T-helper 2 cell (primary cell): ENCODE data around the gene MROH2A.

ENCODE experiments used
- DNase-seq, 5 experiments: peaks; one replicate each; pipeline versions ENCODE4 v3.0.0 to v3.0.0-alpha.2; 2012 to 2022

MROH2A gene

DNA sequence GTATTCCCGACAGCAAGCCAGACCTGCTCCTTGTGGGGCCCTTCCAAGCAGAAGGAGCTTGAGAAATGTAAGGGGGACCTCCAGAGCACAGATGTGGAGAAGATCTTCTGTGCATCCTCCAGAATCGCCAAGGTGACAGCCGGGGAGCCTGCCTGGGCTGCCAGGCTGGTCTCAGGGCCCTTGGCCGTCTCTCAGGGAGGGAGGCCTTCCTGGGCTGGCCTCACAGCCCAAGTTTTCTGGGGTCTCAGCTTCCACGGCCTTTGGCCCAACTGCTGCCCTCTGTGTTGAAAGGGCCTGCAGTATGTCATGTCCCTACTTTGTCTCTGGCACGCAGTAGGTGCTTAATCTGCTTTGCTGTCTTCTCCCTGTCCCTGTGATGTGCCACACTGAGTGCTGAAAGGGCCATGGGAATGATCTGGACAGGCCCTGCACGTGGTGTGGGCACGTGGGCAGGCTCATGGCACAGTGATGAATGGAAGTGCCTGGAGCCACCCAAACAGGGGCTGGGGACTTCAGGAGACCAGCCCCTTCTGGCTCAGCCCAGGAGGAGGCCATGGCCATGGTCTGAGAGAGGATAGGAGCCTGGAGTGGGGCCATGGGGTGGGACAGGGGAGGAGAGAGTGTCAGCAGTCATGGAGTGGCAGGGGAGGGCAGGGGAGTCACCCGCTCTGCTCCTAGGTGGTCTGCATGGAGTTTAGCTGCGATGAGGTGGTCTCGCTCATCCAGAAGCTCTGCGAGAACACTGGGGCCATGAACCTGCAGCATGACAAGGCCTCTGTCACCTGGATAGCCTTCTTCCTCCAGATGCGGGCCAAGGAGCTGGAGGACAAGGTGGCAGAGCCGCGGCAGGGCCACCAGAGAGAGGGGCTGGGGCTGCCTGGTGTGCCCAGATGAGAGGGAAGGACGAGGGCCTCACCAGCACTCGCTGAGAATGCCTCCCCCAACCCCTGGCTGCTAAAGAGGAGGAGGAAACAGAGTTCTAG lies 40.8 kb downstream of the MROH2A start:
- no peak for DNase-seq

DNA sequence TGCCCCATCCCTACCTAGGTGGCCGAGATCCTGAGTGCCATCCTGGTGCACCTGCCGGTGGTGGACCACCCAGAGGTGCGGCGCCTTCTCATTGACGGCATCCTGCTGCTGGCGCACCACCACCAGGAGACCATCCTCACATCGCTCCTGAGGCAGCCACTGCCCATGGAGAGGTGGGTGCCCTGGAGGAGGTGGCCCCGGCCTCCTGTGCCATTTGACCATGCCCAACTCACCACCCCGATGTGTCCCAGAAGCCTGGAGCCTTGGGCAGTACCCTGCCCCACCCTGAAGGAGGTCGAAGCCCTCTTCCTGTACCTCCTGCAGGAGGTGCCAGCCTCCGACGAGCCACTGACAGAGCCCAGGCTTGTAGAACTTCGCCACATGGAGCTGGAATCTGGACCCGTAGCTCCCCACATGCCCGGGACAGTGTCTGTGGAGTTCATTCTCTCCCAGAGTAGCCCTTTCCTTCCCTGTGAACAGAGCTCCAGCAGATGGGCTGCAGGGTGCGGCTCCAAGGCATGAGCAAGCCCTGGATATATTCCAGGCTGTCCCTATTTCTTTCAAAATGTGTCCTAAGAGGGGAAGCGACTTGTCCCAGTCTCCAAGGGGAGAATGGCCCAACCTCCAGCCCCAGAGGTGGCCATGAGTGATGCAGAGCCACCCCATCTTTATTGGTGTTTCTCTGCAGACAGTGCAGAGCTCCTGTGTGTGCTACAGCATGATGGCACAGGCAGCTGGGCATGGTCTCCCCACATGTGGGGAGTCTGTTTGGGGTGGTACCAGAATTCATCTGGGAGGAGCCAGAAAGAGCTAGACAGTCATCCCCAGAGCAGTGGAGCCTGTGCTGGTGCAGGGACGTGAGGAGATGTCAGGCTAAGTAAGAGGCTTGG lies 42.0 kb downstream of the MROH2A start:
- DNase-seq: no peak

DNA sequence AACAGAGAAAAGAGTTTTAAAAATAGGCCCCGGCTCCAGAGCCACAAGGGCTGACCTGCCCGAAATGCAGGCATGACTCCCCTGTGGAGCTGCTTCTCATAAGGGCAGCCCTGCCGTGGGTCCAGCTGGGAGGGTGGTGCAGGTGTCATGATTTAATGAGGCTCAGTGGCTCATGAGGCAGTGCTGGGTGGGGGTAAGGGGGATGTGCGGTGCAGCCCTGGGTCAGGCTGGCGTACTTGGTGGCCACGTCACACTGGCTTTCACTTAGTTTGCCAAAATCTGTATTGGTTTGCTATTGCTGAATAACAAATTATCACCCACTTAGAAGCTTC lies 42.6 kb downstream of the MROH2A start:
- no peak for DNase-seq

DNA sequence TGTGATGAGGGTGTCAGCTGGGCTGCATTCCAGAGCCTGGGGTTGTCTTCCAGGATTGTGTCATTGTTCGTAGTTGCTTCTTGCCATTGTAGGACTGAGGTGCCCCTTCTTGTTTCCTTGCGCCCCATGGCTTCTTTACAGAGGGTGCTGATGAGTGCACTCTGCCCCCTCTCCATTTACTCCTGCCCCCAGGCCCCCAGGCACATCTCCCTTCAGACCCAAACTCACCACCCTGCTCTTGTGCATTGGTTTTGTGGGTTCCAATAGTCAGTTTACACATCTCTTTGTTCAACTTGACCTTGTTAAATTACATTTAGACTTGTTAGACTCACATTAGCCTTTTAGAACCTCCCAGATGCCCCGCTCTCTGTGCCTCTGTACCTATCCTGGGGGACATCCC lies 43.1 kb downstream of the MROH2A start:
- DNase-seq: no peak

DNA sequence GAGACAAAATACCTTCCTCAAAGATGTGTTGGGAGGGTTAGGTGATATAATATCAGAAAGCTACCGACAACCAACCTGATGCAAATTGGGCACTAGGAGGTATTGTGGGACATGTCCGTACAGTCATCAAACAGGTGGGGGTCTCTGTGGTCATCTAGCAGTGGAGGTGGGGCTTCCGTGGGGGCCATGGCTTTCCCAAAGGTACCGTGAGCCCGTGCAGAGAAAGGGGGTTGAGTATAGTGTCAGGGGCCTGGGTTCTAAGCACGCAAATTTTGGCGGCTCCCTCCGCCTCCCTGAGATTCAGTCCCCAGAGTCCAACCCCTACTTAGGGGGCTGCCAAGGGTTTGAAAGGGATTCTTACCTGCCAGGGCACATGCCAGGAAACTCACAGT lies 43.6 kb downstream of the MROH2A start:
- DNase-seq: no peak

DNA sequence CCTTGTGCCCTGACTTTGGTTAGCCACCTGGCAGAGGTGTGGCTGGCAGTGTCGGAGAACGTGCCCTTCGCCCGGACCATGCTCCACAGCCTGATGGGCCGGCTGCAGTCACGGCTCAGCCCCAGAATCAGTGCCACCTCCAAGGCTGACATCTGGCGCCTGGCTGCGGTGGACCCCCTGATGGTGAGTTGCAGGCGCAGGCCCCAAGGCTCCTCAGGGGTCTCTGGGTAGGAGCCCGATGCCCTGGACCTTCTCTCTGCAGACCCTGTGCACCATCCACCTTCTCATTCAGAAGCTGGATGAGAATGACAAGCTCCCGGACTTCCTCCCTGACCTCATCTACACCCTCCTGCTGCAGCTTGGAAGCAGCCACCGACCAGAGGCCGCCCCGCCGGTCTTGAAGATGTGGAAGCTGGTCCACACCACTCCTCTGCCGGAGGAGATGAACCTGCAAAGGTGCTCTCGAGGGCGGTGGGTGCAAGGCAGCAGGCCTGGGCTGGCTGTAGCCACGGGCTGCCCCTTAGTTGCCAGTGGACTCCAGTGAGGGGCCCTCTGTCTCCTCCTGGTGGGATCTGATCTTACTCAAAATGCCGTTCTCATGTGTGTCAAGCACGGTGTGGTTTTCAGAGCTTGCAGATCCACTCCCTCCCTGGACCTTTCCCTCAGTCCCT lies 44.1 kb downstream of the MROH2A start:
- DNase-seq: no peak

DNA sequence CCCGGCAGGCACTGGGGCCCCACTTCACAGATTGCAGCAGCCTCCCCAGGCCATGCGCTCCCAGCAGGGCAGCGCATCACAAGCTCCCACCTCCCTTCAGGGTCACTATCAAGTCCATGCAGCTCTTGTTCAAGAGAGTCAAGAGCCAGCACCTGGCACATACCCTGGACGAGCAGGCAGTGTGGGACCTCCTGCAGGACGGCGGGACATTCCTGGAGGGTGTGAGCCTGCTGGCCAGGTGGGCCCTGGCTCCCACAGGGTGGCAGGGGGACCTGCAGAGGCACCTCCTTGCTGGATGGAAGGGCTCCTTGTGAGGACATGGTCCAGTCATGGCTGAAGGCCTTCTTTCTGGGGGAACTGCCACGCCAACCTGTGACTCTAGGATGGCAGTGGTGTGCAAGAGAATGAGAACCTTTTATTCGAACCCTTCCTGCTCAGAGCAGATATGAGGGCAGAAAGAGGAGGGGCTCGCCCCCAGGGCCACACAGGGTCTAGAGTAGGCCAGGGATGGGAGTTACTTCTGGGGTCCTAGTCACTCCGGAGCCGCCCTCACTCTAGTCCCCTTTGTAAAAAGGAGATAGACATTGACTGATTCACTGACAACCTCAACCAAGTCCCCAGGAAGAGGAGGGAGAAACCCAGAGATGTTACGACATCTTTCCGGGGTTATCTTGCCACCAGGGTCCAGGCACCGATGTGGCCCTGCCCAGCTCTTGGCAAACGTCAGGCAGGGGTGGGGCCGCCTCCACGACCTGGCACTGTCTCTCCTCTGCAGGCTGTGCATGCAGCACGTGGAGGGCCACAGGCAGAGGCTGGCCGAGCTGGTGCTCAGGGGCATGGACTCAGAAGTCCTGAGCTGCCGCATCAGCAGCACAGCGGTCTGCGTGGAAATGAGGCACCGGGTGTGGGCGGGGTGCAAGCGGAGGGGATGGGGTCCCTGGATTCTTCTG lies 44.9 kb downstream of the MROH2A start:
- no peak for DNase-seq

DNA sequence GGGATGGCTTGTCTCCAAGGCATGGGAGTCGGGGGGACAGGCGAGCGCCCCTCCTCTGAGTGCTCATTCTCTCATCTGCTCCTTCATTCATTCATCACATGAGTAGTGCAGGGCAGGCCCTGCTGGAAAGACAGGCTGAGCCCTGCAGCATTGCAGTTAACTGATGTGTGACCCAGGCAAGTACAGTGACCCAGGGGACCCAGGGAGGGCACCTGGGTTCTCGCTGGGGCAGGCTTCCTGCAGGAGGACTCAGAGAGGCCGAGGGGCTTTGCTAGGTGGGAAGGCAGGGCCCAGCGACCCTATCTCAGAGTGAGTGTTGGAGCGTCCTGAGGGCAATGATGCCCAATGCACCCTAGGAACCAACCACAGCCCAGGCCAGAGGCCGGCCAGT lies 45.6 kb downstream of the MROH2A start:
- no peak for DNase-seq

DNA sequence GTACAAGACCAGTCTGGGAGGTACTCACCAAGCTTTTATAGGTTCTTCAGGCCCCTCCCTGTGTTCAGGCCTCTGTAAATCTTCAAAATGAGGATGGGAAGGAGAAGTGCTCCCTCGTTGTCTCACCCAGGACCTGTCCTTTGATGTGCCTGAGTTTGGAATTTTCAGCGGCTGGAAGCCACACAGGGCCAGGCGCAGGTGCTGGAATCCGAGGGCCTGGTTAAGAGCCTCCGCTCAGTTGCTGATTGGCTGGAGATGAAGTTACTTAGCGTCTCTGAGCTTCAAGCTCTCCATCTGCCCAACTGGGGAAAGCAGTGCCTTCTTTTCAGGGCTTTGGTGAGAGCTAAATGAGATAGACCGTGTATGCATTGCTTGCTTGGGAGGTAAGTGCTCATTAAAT lies 46.2 kb downstream of the MROH2A start:
- DNase-seq: no peak

DNA sequence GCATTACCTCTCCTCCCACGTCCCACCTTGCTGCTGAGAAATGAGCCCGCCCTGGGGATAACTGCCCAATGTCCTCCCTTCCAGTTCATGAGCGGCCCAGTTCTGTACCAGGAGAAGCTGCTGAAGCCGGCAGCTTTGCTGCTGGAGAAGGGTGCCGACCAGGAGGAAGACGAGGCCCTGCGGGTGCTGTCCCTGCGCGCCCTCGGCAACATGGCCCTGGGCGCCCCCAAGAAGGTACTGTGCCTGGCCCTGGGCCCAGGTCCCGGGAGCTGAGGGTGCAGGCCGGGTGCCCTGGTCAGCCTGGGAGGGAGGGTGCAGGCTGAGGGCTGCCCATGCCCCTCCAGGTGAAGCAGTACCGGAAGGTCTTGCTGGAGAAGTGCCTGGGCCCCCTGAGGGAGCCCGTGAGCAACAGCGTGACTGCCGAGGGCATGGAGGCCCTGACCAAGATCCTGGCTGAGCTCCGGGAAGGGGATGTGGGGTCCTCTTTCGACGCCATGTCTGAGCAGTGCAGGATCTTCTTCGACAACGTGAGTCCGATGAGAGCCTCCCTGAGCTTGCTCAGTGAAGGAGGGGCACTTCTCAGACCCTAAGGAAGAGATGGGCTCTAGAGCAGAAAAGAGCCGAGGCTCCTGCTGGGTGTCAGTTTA lies 50.5 kb downstream of the MROH2A start:
- no peak for DNase-seq

DNA sequence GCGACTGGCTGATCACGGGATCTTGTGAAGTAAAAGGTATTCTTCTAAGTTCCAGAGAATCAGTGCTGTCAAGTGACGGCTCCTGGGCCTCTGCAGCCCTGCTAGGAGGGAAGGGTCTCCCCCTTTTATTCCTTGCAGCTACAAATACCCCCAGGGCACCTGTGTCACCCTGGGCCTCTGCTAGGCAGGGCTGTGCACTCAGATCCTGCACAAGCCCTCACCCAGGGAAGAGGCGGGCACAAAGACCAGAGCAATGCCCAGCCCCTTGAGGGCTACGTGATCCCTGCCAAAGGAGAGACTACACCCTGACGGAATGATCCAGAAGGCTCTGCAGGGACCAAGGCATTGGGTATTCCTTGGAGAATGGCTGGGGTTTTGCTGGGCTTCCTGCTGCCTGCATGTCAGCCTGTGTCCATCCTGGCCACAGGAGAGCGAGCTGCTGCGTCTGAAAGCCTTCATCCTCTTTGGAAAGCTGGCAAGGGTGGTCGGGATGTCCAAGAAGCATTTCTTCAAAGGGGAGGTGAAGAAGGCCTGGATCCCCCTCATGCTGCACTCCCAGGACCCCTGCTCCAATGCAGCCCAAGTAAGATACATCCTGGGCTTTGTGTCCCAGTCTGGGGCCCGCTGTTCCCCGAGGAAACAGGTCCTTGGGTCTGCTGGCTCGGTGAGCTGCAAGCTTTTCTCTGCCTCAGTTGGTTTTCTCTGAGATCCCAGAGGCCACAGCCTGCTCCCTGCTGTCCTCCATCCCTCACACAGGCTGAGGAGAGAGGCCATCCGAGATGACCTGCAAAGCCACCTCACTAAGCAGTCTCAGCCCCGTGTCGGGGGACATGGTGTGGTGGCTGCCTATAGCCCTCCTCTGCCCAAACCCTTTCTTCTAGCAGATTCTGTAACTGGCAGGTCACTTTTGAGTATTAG lies 51.3 kb downstream of the MROH2A start:
- no peak for DNase-seq

DNA sequence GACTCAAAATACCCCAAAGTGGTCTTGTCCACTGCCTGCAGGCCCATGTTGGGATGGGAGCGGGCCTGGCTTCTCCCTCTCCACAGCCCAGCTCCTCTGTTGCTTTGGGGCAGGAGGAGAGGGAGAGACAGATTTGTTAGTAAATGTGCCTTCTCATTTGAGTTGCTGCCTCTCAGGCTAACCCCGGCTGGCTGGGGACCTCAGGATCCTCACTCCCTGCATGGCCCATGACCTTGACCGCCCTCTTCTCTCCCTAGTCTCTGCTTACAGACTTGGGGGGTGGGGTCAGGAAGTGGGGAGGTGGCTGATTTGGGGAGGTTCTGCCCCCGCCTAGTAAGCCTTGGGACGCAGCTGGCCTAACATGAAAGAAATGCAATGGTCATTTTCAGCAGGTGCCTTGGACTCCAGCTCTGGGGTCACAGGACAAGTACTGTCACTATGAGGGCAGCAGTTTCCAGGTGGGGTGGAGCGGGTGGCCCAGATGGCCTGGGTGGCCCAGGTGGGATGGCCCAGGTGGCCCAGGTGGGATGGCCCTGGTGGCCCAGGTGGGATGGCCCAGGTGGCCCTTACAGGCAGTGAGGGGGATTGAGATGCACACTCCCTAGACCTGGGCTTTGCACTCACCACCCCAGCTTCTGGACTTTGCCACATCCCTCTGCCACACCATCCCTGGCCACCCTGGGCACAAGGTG lies 52.1 kb downstream of the MROH2A start:
- no peak for DNase-seq

DNA sequence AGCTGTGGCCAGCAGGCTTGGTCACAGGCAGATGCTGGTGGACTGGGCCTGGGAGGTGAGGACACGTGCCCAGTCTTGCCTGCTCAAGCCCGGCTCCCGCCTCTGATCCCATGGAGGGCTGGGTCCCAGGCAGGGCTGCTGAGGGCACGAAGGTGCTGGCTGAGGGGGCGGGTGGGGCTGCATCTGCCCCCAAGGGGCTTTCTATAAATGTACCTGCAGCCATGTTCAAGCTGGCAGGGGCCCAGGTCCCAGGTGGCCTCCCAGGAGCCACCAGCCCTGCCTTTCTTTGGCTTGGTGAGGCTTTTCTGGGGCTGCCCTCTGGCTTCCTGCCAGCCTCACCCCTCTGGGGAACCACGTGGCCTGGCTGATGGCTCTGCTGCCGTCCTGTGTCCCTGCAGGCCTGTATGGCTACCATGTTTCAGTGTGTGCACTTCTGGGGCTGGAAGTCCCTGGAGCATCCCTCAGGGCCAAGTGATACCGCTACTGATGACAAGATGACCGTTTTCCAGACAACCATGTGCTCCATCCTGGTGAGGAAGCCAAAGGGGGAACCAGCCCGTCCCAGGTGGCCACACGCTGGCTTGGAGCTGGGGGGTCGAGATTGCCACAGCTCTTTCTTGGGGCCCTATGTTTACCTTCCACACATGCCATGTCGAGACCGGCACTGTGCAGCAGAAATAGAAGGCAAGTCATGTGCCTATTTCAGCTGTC lies 53.0 kb downstream of the MROH2A start:
- no peak for DNase-seq

DNA sequence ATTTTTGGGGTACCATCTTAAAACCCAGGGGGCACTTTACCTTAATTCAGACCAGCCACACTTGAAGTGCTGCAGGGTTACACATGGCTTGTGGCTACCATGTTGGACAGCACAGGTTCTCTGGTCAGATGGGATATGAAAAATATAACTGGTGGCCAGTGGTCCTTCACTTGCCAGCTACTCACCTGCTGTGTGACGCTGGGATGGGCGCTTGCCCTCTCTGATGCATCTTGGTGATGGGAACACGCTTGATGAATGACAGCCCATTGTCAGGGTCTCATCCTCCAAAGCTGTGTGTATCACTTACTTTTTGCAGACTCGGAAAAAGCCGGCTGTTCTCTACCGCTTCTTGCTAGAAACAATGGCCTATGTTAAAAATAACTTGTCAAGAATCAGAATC lies 53.7 kb downstream of the MROH2A start:
- no peak for DNase-seq

DNA sequence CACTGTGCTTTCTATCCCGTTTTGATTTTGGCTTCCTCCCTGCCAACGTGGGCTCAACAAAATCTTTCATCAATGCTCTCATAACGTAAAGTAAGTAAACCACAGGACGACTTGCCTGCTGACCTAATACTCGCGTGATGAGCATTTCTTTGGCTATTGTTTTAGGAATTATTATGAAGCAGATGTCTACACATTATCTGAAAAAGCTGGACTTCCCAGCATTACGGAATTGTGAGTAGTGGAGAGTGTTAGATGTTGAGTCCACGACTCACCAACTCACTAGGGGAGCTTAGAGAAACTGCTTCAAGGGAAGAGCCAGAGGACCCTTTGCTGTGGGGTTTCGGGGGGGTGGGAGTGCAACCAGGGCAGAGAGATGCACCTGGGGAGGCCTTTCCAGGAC lies 54.3 kb downstream of the MROH2A start:
- no peak for DNase-seq

DNA sequence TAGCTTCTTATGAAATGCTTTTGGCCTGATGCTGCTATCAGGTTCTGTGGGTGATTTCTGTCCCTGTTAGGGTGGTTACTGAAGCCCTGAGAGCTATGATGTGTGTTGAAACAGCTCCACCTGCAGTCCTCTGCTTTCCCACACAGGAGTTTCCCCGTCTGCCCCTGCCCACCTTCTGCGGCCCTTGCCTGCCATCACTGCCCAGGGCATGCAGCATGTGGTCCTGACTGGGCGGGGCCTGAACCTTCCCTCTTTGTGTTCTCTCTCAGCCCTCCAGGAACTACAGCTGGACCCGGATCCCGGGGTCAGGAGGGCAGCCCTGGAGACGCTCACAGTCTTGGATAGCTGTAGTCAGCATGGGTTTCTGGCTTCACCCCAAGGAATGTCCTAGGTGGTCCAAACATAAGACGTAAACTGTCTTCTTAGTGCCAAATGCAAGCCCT lies 54.8 kb downstream of the MROH2A start:
- DNase-seq: no peak

DNA sequence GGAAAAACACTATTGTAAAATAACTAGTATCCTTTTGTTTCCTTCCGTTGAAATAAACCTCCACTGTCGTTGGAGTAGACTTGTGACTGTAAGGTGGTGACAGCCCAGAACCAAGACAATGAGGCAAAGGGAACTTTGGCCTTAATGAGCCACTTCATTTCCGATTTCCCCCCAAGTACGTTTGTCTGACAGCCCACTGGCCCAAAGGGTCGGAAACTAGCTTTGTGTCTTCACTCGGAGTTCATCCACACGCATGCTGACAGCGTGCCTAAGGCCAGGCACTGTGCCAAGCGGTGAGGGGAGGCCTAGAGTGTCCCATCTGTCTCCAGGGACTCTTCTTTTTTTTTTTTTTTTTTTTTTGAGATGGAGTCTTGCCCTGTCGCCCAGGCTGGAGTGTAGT lies 55.2 kb downstream of the MROH2A start:
- no peak for DNase-seq

DNA sequence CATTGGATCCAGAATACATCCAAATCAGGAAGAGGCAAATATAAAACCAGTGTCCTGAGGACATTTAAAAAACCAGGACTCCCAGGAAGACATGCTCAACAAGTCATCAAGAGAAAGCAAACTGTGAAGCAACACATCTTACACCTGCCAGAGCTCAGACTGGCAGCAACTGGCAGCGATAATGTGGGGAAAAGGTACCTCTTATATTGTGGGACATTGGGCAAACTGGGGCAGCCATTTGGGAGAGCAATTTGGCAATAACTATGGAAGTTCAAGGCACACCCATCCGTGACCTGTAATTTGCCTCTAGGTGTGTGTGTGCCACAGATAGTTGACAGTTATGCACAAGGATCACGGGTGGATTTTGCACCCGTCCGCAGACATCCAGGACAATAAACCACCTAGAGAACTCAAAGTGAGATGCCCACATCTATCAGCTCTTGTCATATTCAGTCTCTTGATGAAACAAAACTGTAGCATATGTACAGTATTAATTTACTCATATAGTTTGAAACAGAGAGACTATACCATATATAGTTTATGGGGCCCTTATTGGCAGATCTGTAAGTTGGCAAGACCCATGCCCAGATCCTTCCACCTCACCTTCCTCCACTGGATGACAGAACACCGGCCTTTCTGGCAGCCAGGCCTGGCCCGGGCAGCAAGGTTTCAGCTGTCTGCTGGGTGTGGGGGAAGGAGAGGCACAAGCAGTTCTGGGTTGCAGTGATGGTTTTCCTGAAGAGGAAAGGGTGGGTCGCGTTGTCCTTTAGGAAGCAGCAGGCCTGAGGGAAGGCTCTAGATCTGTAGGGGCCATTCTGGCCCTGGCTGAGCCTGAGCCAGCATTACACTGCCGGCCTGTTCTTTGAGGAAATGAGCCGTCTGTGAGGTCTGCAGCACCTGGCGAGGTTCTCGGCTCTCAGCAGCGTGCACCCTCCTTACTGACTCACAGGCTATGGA lies 57.4 kb downstream of the MROH2A start:
- DNase-seq: no peak
